Measurements from ENCODE around the gene FUT8.

Gene FUT8

GRCh38 chr14:65536781-65537423 lies 124.4 kb downstream of the FUT8 start:
- Histone ChIP-seq H3K27ac (no peak overlapping the region), H3K27me3 (ENCODE audit: control insufficient read depth, insufficient read depth, low read length) (no peaks in the 10 kb centered on the region), H3K9ac (no peak overlapping the region), H3K4me2 (ENCODE audit: low read length) (no peak overlapping the region), H3K79me2 (peaks cover 6% of the 10 kb centered on the region), H3K4me1 (no peaks in the 10 kb centered on the region), H3K9me3 (ENCODE audit: control insufficient read depth, low read length) (no peaks in the 10 kb centered on the region), H2AFZ (no peak overlapping the region), H3K4me3 (ENCODE audit: low read depth, low read length) (no peak overlapping the region), H3K36me3 (ENCODE audit: control insufficient read depth, insufficient read depth, low read length) (no peaks in the 10 kb centered on the region)
- TF ChIP-seq CTCF (IDR thresholded peaks at IDR 0.05) = no peak

- H3K4me3 ChIP-seq (ENCODE audit: low read depth, low read length) = no peak overlapping the region
- H3K4me1 ChIP-seq = no peaks in the 10 kb centered on the region
- no peak overlapping the region for H3K4me2 ChIP-seq (ENCODE audit: low read length)
- H2AFZ ChIP-seq = no peak overlapping the region
- no peak overlapping the region for H3K27ac ChIP-seq
- H3K9me3 ChIP-seq (ENCODE audit: control insufficient read depth, low read length) = no peaks in the 10 kb centered on the region
- H3K9ac ChIP-seq = no peak overlapping the region
- no peaks in the 10 kb centered on the region for H3K27me3 ChIP-seq (ENCODE audit: control insufficient read depth, insufficient read depth, low read length)
- H3K36me3 ChIP-seq (ENCODE audit: control insufficient read depth, insufficient read depth, low read length) = no peaks in the 10 kb centered on the region
- no peaks in the 10 kb centered on the region for H3K79me2 ChIP-seq
- TF ChIP-seq CTCF (IDR thresholded peaks at IDR 0.05) = no peak
Measured at GRCh38 chr14:65548878-65549277, 136.3 kb downstream of the FUT8 start.

- Histone ChIP-seq H3K4me3 (ENCODE audit: low read depth, low read length) (no peak overlapping the region), H3K4me2 (ENCODE audit: low read length) (no peak overlapping the region), H2AFZ (no peak overlapping the region), H3K36me3 (ENCODE audit: control insufficient read depth, insufficient read depth, low read length) (no peaks in the 10 kb centered on the region), H3K9ac (no peak overlapping the region), H3K27me3 (ENCODE audit: control insufficient read depth, insufficient read depth, low read length) (no peaks in the 10 kb centered on the region), H3K27ac (no peak overlapping the region), H3K79me2 (no peaks in the 10 kb centered on the region), H3K9me3 (ENCODE audit: control insufficient read depth, low read length) (no peaks in the 10 kb centered on the region), H3K4me1 (no peaks in the 10 kb centered on the region)
- TF ChIP-seq CTCF (IDR thresholded peaks at IDR 0.05) = no peak
Measured at GRCh38 chr14:65549429-65549828, 136.9 kb downstream of the FUT8 start.

GRCh38 chr14:65550779-65551643 lies 138.5 kb downstream of the FUT8 start:
- H2AFZ ChIP-seq = no peak overlapping the region
- H3K27ac ChIP-seq = no peak overlapping the region
- no peaks in the 10 kb centered on the region for H3K27me3 ChIP-seq (ENCODE audit: control insufficient read depth, insufficient read depth, low read length)
- no peak overlapping the region for H3K9ac ChIP-seq
- no peaks in the 10 kb centered on the region for H3K36me3 ChIP-seq (ENCODE audit: control insufficient read depth, insufficient read depth, low read length)
- H3K4me1 ChIP-seq = no peaks in the 10 kb centered on the region
- H3K79me2 ChIP-seq = no peaks in the 10 kb centered on the region
- H3K9me3 ChIP-seq (ENCODE audit: control insufficient read depth, low read length) = no peaks in the 10 kb centered on the region
- H3K4me3 ChIP-seq (ENCODE audit: low read depth, low read length) = no peak overlapping the region
- no peak overlapping the region for H3K4me2 ChIP-seq (ENCODE audit: low read length)
- TF ChIP-seq CTCF (IDR thresholded peaks at IDR 0.05) = no peak
